HepG2 (cell line): ENCODE measurements around the gene H6PD. TPM values are rescaled to one million over a fixed set of nuclear protein-coding genes. Genes with fewer than 3 reads are reported as not detected.

Source experiments
- BORCS8-MEF2B ChIP-seq: sonication (generic); formaldehyde crosslinking; IDR thresholded peaks from 2 replicates; pipeline ENCODE4 v1.8.0; 2022; ENCODE audit warnings: mild to moderate bottlenecking, missing genetic modification reagents
- DMAP1 ChIP-seq: IDR thresholded peaks from 2 replicates; pipeline ENCODE4 v1.6.1; 2016
- ISL2 ChIP-seq: sonication (generic); formaldehyde crosslinking; IDR thresholded peaks from 2 replicates; pipeline ENCODE4 v1.5.0; 2020; ENCODE audit warnings: missing genetic modification reagents
- JDP2 ChIP-seq: sonication (generic); formaldehyde crosslinking; IDR thresholded peaks from 2 replicates; pipeline ENCODE4 v1.8.1; 2022; ENCODE audit warnings: missing genetic modification reagents, borderline replicate concordance
- JUN ChIP-seq: sonication (generic); formaldehyde crosslinking; IDR thresholded peaks from 2 replicates; pipeline ENCODE4 v1.4.0; 2020; ENCODE audit warnings: mild to moderate bottlenecking, missing genetic modification reagents
- KLF11 ChIP-seq: IDR thresholded peaks from 2 replicates; pipeline ENCODE4 v1.6.1; 2016; ENCODE audit warnings: missing compliant biosample characterization
- MEF2D ChIP-seq: sonication (generic); formaldehyde crosslinking; IDR thresholded peaks from 2 replicates; pipeline ENCODE4 v1.5.1; 2020; ENCODE audit warnings: mild to moderate bottlenecking, missing genetic modification reagents
- MTA3 ChIP-seq: sonication (generic); formaldehyde crosslinking; IDR thresholded peaks from 2 replicates; pipeline ENCODE4 v1.4.0; 2020; ENCODE audit warnings: missing genetic modification reagents
- PHF20 ChIP-seq: sonication (generic); formaldehyde crosslinking; IDR thresholded peaks from 2 replicates; pipeline ENCODE4 v1.5.0; 2020; ENCODE audit warnings: mild to moderate bottlenecking, missing genetic modification reagents
- POLR2AphosphoS2 ChIP-seq: IDR thresholded peaks from 2 replicates; pipeline ENCODE4 v1.6.1; 2011; ENCODE audit warnings: low read depth, low read length, improper control_type of control experiment
- THYN1 ChIP-seq: sonication (generic); formaldehyde crosslinking; IDR thresholded peaks from 2 replicates; pipeline ENCODE4 v1.8.1; 2023; ENCODE audit warnings: low read depth, mild to moderate bottlenecking, moderate library complexity, missing genetic modification reagents, borderline replicate concordance
- ZBTB38 ChIP-seq: sonication (generic); formaldehyde crosslinking; IDR thresholded peaks from 2 replicates; pipeline ENCODE4 v1.5.1; 2020; ENCODE audit warnings: mild to moderate bottlenecking, missing genetic modification reagents
- ZGPAT ChIP-seq: IDR thresholded peaks from 2 replicates; pipeline ENCODE4 v1.6.1; 2016; ENCODE audit warnings: mild to moderate bottlenecking
- ZNF292 ChIP-seq: sonication (generic); formaldehyde crosslinking; IDR thresholded peaks from 2 replicates; pipeline ENCODE4 v1.8.1; 2022; ENCODE audit warnings: mild to moderate bottlenecking, low read depth, missing genetic modification reagents, borderline replicate concordance
- ZNF367 ChIP-seq: sonication (generic); formaldehyde crosslinking; IDR thresholded peaks from 2 replicates; pipeline ENCODE4 v1.4.0; 2020; ENCODE audit warnings: missing genetic modification reagents, borderline replicate concordance
- ZNF547 ChIP-seq: sonication (generic); formaldehyde crosslinking; IDR thresholded peaks from 2 replicates; pipeline ENCODE4 v1.5.1; 2020; ENCODE audit warnings: mild to moderate bottlenecking, missing genetic modification reagents
- ZNF652 ChIP-seq: IDR thresholded peaks from 2 replicates; pipeline ENCODE4 v1.6.1; 2016; ENCODE audit warnings: low read depth, borderline replicate concordance
- ZNF691 ChIP-seq: sonication (generic); formaldehyde crosslinking; IDR thresholded peaks from 2 replicates; pipeline ENCODE4 v1.4.0; 2020; ENCODE audit warnings: missing genetic modification reagents, low read depth, mild to moderate bottlenecking, borderline replicate concordance
- polyA plus RNA-seq, 8 experiments: library from polyadenylated mRNA; depleted of rRNA in 3 of 8; stranded (reverse) in 7 of 8; unstranded in 1 of 8; fragments of >200 nt; fragmentation: Illumina TruSeq in 4 of 8; extraction: Trizol in 4 of 8; gene quantifications; 2 replicates each; pipeline versions ENCODE4 v1.2.1 to v1.2.3, GENCODE V29; 2011 to 2016; ENCODE audit warnings: low read depth in 4 of 8, missing spikeins in 1 of 8, mixed read lengths in 1 of 8; ENCODE audit not compliant: insufficient read depth in 1 of 8
- total RNA-seq, 5 experiments: library from RNA; depleted of rRNA; stranded (reverse); fragments of >200 nt; fragmentation: Illumina TruSeq; extraction: Trizol; gene quantifications; 2 replicates each; pipeline ENCODE4 v1.2.3, GENCODE V29; 2016; ENCODE audit warnings: low read depth in 1 of 5
- TF ChIP-seq, protein P1 (sequence below): sonication (generic); formaldehyde crosslinking; IDR thresholded peaks from 2 replicates; pipeline ENCODE4 v1.4.0; 2020; ENCODE audit warnings: mild to moderate bottlenecking, missing genetic modification reagents
- TF ChIP-seq, protein P2 (sequence below): sonication (generic); formaldehyde crosslinking; IDR thresholded peaks from 2 replicates; pipeline ENCODE4 v1.8.0; 2022; ENCODE audit warnings: mild to moderate bottlenecking, missing genetic modification reagents, borderline replicate concordance
- TF ChIP-seq, protein P3 (sequence below): IDR thresholded peaks from 2 replicates; pipeline ENCODE4 v1.6.1; 2016
- TF ChIP-seq, protein P4 (sequence below): IDR thresholded peaks from 2 replicates; pipeline ENCODE4 v1.6.1; 2018; ENCODE audit warnings: missing genetic modification reagents, mild to moderate bottlenecking, missing compliant biosample characterization
- TF ChIP-seq, protein P5 (sequence below): sonication (generic); formaldehyde crosslinking; IDR thresholded peaks from 2 replicates; pipeline ENCODE4 v1.5.0; 2020; ENCODE audit warnings: missing genetic modification reagents

The H6PD gene
- total and polyA plus RNA-seq, 2 of the 13 experiments (the other 11 are each of a cell fraction or from before 2014, with no cell fraction given), result 9.3 to 14.1 TPM

DNA sequence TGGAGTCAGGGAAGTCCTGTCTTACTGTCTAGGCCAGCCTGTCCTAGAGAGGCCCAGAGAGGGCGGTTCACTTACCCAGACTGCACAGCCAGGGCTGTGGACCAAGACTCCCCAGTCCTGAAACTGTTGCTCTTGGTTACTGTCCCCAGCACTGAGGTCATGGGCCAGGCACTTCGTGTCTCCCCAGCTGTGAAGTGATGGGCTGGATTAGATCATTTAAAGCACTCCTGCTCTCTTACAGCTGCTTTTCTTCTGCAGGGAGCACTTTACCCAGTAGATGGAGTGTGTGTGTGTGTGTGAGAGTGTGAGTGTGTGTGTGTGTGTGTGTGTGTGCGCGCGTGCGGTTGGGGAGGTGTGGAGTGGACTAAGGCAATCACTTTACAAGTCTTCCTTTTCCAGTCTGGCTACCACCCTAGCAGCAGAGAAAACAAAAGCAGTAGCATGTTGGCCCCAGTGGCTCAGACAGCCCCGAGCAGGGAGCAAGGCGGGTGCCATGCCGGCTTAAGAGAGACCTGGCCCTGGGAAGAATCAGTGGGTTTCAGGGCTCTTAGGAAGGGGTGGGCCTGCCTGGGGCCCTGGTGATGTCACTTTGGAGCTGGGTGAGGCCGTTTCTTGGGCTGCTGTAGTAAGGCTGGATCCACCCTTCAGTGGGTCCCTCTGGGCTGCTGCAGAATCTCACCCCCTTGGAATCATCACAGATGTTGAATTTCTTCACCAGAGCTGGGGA lies 60.5 kb downstream of the H6PD start (continued):
- TF ChIP-seq THYN1 (CRISPR knock-in tag) (no peak), POLR2AphosphoS2 (no peak), ISL2 (no peak), BORCS8-MEF2B (CRISPR knock-in tag) (no peak), ZNF691 (CRISPR knock-in tag) (peak; percentile 64; the same call in 1 of the 2 replicates), JUN (CRISPR knock-in tag) (no peak), PHF20 (CRISPR knock-in tag) (no peak), JDP2 (CRISPR knock-in tag) (no peak), DMAP1 (CRISPR knock-in tag) (no peak), ZNF652 (CRISPR knock-in tag) (no peak), ZGPAT (CRISPR knock-in tag) (no peak), MEF2D (CRISPR knock-in tag) (no peak), ZNF292 (CRISPR knock-in tag) (0 out of 2 replicates have a peak, but pooled peaks have one; percentile 4), ZNF367 (no peak), MTA3 (CRISPR knock-in tag) (no peak), ZBTB38 (CRISPR knock-in tag) (no peak), KLF11 (no peak), ZNF547 (CRISPR knock-in tag) (no peak)
- TF ChIP-seq, protein P1, sequence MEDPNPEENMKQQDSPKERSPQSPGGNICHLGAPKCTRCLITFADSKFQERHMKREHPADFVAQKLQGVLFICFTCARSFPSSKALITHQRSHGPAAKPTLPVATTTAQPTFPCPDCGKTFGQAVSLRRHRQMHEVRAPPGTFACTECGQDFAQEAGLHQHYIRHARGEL (CRISPR knock-in tag), result no peak
- TF ChIP-seq, protein P2, sequence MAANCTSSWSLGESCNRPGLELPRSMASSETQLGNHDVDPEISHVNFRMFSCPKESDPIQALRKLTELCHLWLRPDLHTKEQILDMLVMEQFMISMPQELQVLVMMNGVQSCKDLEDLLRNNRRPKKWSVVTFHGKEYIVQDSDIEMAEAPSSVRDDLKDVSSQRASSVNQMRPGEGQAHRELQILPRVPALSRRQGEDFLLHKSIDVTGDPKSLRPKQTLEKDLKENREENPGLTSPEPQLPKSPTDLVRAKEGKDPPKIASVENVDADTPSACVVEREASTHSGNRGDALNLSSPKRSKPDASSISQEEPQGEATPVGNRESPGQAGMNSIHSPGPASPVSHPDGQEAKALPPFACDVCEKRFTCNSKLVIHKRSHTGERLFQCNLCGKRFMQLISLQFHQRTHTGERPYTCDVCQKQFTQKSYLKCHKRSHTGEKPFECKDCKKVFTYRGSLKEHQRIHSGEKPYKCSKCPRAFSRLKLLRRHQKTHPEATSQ, result no peak
- TF ChIP-seq, protein P3, sequence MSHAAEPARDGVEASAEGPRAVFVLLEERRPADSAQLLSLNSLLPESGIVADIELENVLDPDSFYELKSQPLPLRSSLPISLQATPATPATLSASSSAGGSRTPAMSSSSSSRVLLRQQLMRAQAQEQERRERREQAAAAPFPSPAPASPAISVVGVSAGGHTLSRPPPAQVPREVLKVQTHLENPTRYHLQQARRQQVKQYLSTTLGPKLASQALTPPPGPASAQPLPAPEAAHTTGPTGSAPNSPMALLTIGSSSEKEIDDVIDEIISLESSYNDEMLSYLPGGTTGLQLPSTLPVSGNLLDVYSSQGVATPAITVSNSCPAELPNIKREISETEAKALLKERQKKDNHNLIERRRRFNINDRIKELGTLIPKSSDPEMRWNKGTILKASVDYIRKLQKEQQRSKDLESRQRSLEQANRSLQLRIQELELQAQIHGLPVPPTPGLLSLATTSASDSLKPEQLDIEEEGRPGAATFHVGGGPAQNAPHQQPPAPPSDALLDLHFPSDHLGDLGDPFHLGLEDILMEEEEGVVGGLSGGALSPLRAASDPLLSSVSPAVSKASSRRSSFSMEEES (CRISPR knock-in tag), result no peak
- TF ChIP-seq, protein P4, sequence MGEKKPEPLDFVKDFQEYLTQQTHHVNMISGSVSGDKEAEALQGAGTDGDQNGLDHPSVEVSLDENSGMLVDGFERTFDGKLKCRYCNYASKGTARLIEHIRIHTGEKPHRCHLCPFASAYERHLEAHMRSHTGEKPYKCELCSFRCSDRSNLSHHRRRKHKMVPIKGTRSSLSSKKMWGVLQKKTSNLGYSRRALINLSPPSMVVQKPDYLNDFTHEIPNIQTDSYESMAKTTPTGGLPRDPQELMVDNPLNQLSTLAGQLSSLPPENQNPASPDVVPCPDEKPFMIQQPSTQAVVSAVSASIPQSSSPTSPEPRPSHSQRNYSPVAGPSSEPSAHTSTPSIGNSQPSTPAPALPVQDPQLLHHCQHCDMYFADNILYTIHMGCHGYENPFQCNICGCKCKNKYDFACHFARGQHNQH, result no peak
- TF ChIP-seq, protein P5, sequence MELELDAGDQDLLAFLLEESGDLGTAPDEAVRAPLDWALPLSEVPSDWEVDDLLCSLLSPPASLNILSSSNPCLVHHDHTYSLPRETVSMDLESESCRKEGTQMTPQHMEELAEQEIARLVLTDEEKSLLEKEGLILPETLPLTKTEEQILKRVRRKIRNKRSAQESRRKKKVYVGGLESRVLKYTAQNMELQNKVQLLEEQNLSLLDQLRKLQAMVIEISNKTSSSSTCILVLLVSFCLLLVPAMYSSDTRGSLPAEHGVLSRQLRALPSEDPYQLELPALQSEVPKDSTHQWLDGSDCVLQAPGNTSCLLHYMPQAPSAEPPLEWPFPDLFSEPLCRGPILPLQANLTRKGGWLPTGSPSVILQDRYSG (CRISPR knock-in tag), result no peak
